GM08714 (cell line): ENCODE measurements around the gene ST3GAL6.
"Not testable (repeated sequence)": the region's sequence is repeated elsewhere in the genome, so short reads cannot be mapped to it uniquely, and the experiment has no call there.

Experiments
- H3K4me3 ChIP-seq: fragments of 200-500 bp; sonication (Bioruptor generic); 2 replicates; pipeline ENCODE4 v1.5.1; 2014; ENCODE audit warnings: mild to moderate bottlenecking, low read length, inconsistent platforms
- ZNF274 ChIP-seq: IDR thresholded peaks from 2 replicates; pipeline ENCODE4 v1.6.1; 2012; ENCODE audit warnings: mild to moderate bottlenecking, low read depth, low read length

Gene ST3GAL6

GRCh38 chr3:98812851-98813374 is 49.8 kb downstream of the ST3GAL6 start:
- H3K4me3 ChIP-seq, result no peak overlapping the region
- TF ChIP-seq ZNF274, result no peak

- no peak for TF ChIP-seq ZNF274
- H3K4me3 ChIP-seq, result no peak overlapping the region
Observed at GRCh38 chr3:98814817-98815420, 51.8 kb downstream of the ST3GAL6 start.

GRCh38 chr3:98817547-98818041 is 54.5 kb downstream of the ST3GAL6 start:
- no peak overlapping the region for H3K4me3 ChIP-seq
- no peak for TF ChIP-seq ZNF274

GRCh38 chr3:98821063-98821462 is 57.9 kb downstream of the ST3GAL6 start:
- H3K4me3 ChIP-seq, result no peak overlapping the region
- no peak for TF ChIP-seq ZNF274

- TF ChIP-seq ZNF274, result no peak
- no peak overlapping the region for H3K4me3 ChIP-seq
Observed at GRCh38 chr3:98823791-98824190, 60.7 kb downstream of the ST3GAL6 start.

GRCh38 chr3:98824256-98824655 is 61.1 kb downstream of the ST3GAL6 start:
- no peak for TF ChIP-seq ZNF274
- no peak overlapping the region for H3K4me3 ChIP-seq

- TF ChIP-seq ZNF274, result no peak
- no peak overlapping the region for H3K4me3 ChIP-seq
Observed at GRCh38 chr3:98826126-98826525, 63.0 kb downstream of the ST3GAL6 start.

GRCh38 chr3:98827221-98827920 is 64.2 kb downstream of the ST3GAL6 start:
- no peak for TF ChIP-seq ZNF274
- no peak overlapping the region for H3K4me3 ChIP-seq

GRCh38 chr3:98829246-98829832 is 66.2 kb downstream of the ST3GAL6 start:
- H3K4me3 ChIP-seq, result no peak overlapping the region
- no peak for TF ChIP-seq ZNF274

- H3K4me3 ChIP-seq, result not testable (repeated sequence)
Observed at GRCh38 chr3:98831060-98831459, 67.9 kb downstream of the ST3GAL6 start.

- H3K4me3 ChIP-seq, result no peak overlapping the region
- TF ChIP-seq ZNF274, result no peak
Observed at GRCh38 chr3:98839846-98840245, 76.7 kb downstream of the ST3GAL6 start.

GRCh38 chr3:98843266-98843959 is 80.3 kb downstream of the ST3GAL6 start:
- TF ChIP-seq ZNF274, result no peak
- no peak overlapping the region for H3K4me3 ChIP-seq
